Measurements from ENCODE around the gene RASA3. TPM values are rescaled to one million over a fixed set of nuclear protein-coding genes. Genes with fewer than 3 reads are reported as not detected.

Gene RASA3
- total RNA-seq, 4 donors from 2014 or later = 4.4 to 15.6 (median 8.5) TPM

GRCh38 chr13:114056205-114057013 is 76.0 kb downstream of the RASA3 start:
- in situ Hi-C loops (cut with MboI; ENCODE audit: low pct_ligation_motif_present in 1 of 4, low pct_unique_long_range_greater_than_20kb in 1 of 4, low sequenced_read_pairs in 3 of 4) = no loop called here

GRCh38 chr13:114055766-114056165 is 76.7 kb downstream of the RASA3 start:
- in situ Hi-C loops (cut with MboI; ENCODE audit: low pct_ligation_motif_present in 1 of 4, low pct_unique_long_range_greater_than_20kb in 1 of 4, low sequenced_read_pairs in 3 of 4) = no loop called here
- H3K4me1 ChIP-seq = peaks cover 8 to 33% (median 11%) of the 10 kb centered on the region in 4 donors
- TF ChIP-seq POLR2A (IDR thresholded peaks at IDR 0.05) (no peak), EP300 (IDR thresholded peaks at IDR 0.05; ENCODE audit: low read depth) (no peak), POLR2AphosphoS5 (IDR thresholded peaks at IDR 0.05) (no peak), CTCF (IDR thresholded peaks at IDR 0.05) (no peak)
- no peaks in the 10 kb centered on the region for H3K9me3 ChIP-seq
- no peak overlapping the region for H3K27ac ChIP-seq
- H3K27me3 ChIP-seq = no peaks in the 10 kb centered on the region
- DNase-seq = no peak
- no peak overlapping the region for H3K4me3 ChIP-seq
- 94% methylated on average over 18 of the region's 19 CpGs; no CpG with 5 or more reads in 1 of the 2 donors for WGBS, 2 donors (ENCODE audit: low coverage in 1 of 2)
- intact Hi-C loops (cut with DNase I; ENCODE audit: low total_unique reads) = no loop called here
- no peaks in the 10 kb centered on the region for H3K36me3 ChIP-seq

More at GRCh38 chr13:114056205-114057013, 76.0 kb downstream of the RASA3 start:
- TF ChIP-seq POLR2AphosphoS5 (IDR thresholded peaks at IDR 0.05) = no peak
- Histone ChIP-seq H3K27me3 (no peaks in the 10 kb centered on the region), H3K27ac (no peak overlapping the region), H3K36me3 (no peaks in the 10 kb centered on the region), H3K4me3 (no peak overlapping the region), H3K9me3 (no peaks in the 10 kb centered on the region), H3K4me1 (peaks cover 8 to 34% (median 11%) of the 10 kb centered on the region in 4 donors)
- WGBS, 2 donors (ENCODE audit: low coverage in 1 of 2) = 78 to 88% methylated on average over 6 to 28 of the region's 28 CpGs
- intact Hi-C loops (cut with DNase I; ENCODE audit: low total_unique reads) = no loop called here
- no peak for DNase-seq

- intact Hi-C loops (cut with DNase I; ENCODE audit: low total_unique reads) (no loop called here), in situ Hi-C loops (cut with MboI; ENCODE audit: low pct_ligation_motif_present in 1 of 4, low pct_unique_long_range_greater_than_20kb in 1 of 4, low sequenced_read_pairs in 3 of 4) (no loop called here)
- 94% methylated on average over 23 of the region's 24 CpGs; no CpG with 5 or more reads in 1 of the 2 donors for WGBS, 2 donors (ENCODE audit: low coverage in 1 of 2)
- TF ChIP-seq CTCF (IDR thresholded peaks at IDR 0.05) (no peak), EP300 (IDR thresholded peaks at IDR 0.05; ENCODE audit: low read depth) (no peak), POLR2A (IDR thresholded peaks at IDR 0.05) (no peak), POLR2AphosphoS5 (IDR thresholded peaks at IDR 0.05) (no peak)
- no peak for DNase-seq
- Histone ChIP-seq H3K27ac (no peak overlapping the region), H3K9me3 (no peaks in the 10 kb centered on the region), H3K4me1 (peaks cover 8 to 33% (median 13%) of the 10 kb centered on the region in 4 donors), H3K27me3 (no peaks in the 10 kb centered on the region), H3K4me3 (no peak overlapping the region), H3K36me3 (no peaks in the 10 kb centered on the region)
These were observed 77.5 kb downstream of the RASA3 start for GRCh38 chr13:114054830-114055439.

- in situ Hi-C loops (cut with MboI; ENCODE audit: low pct_ligation_motif_present in 1 of 4, low pct_unique_long_range_greater_than_20kb in 1 of 4, low sequenced_read_pairs in 3 of 4) = no loop called here
- 80 to 88% methylated on average over 4 to 5 of the region's 5 CpGs for WGBS, 2 donors (ENCODE audit: low coverage in 1 of 2)
- H3K4me1 ChIP-seq = peaks cover 14 to 38% (median 20%) of the 10 kb centered on the region in 4 donors
- H3K9me3 ChIP-seq = no peaks in the 10 kb centered on the region
- H3K27me3 ChIP-seq = no peaks in the 10 kb centered on the region
- H3K36me3 ChIP-seq = no peaks in the 10 kb centered on the region
- TF ChIP-seq POLR2A (IDR thresholded peaks at IDR 0.05) (no peak), CTCF (IDR thresholded peaks at IDR 0.05) (no peak), POLR2AphosphoS5 (IDR thresholded peaks at IDR 0.05) (no peak), EP300 (IDR thresholded peaks at IDR 0.05; ENCODE audit: low read depth) (no peak)
- intact Hi-C loops (cut with DNase I; ENCODE audit: low total_unique reads) = no loop called here
- no peak overlapping the region for H3K27ac ChIP-seq
- DNase-seq = no peak
- no peak overlapping the region for H3K4me3 ChIP-seq
These were observed 78.2 kb downstream of the RASA3 start for GRCh38 chr13:114054264-114054663.

All from transverse colon (tissue), 4 donors.